Retina (tissue), 1 donor: ENCODE measurements around the gene SERINC3.
"Not testable (repeated sequence)": the region's sequence is repeated elsewhere in the genome, so short reads cannot be mapped to it uniquely, and the experiment has no call there.

ENCODE experiments used
- DNase-seq: peaks from one replicate; pipeline ENCODE4 v3.0.0-alpha.2; 2016

The SERINC3 gene

DNA sequence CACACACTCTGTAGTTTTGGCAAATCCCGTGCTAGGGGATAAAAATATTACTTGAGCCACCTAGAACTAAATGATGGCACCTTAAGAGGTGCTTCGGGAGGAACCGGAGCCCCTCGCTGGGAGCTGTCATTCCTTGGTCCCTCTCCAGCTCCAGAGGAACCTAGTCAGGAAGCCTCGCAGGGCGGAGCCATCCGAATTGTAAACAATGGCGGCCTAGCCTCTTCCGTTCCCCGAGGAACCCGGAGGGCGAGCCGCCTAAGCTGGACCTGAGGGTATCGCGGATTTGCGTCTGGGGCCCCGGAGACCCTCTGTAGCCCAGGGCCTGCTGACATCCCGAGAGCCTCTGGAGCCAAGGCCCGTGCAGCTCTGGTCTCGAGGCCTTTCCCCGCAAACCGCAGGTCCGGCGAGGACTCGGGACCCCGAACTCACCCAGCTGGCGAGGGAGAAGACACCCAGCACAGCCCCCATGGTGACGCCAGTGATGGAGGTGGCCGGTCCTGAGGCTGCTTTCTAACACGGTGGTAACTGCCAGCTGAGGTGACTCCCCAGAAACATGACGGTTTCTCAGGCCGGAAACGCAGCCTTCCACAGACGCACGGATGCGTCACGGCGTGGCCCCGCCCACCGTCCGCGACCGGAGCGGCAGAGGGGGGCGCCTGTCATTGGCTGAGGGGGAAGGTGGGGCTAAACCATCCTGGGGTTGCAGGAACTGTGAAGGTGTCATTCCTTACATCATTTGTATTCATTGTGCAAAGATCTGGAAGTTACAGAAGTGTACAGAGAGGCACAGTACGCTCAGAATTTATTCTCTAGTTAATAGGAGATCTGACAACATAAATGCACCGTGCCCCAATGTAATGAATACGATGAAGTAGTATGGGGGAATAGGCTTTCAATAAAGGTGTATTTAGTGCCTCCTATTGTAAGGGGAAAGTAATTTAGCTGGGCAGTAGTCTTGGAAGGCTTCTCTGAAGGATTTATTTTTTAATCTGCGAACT is at the start of gene SERINC3:
Gene SERINC3, minus strand, starts transcription at position 587 of the 998 bp plus-strand sequence. Its CDS starts 119 bp downstream, at position 468.
- DNase-seq: peak; percentile 95

DNA sequence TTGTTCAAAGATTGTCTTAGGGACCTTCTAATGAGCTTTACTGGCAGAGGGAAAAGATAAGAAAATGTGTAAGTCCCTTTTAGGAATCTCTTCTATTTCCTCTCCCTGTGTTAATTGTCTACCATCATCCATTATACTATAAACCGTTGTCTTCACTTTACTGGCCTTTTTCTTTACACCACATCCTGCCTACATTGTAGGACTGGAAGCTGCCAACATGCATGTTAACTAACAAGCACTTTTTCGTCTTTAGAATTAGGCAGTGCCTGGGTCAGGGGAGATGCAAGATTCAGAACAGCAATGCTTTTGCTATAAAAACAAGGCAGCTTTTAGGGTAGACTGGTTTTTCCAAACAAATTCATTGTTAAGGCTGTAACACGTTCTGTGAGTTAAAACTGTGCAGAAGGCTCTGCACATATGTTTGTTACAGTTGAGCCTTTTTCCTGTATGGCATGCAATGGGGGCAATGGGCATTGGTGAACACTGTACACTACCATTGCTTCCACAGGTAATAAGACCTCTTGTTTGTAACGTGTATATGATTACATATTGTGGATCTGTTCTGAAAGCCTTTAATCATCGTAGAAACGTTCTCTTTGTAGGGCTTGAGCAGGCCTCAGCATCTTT is 49.6 kb upstream of the SERINC3 start:
- DNase-seq: no peak

DNA sequence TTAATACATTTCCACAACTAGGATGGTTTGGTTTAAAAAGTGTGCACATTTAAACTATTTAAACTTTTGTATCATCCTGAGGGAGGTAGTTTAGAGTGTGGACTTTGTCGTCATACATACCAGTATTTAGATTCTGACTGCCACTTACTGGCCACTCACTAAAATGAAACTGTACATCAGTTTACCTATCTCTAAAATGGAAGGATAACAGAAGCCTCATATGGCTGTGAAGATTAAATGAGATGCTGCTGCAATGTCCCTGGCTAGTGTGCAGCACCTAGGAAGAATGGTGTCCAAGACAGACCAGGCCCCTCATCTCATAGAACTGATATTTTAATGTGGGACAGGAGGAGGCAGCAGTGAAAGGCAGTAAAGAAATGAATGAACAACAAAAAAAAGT is 48.5 kb upstream of the SERINC3 start:
- no peak for DNase-seq

DNA sequence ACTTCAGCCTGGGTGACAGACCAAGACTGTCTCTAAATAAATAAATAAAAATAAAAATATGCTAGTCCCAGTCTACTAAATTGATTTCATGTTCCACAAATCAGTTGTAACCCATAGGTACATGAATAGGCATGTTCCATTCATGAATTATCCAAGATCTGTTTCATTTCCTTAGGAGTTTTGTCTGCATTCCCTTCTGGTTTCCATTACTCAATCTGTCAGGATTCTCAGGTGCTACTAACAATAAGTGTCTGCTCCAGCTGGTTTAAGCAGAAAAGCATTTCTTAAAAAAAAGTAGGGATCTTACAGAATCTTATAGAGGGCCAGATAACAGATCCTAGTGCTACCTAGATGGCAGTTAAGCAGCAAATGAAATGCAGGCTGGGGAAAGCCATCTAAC is 44.9 kb upstream of the SERINC3 start:
- no peak for DNase-seq

DNA sequence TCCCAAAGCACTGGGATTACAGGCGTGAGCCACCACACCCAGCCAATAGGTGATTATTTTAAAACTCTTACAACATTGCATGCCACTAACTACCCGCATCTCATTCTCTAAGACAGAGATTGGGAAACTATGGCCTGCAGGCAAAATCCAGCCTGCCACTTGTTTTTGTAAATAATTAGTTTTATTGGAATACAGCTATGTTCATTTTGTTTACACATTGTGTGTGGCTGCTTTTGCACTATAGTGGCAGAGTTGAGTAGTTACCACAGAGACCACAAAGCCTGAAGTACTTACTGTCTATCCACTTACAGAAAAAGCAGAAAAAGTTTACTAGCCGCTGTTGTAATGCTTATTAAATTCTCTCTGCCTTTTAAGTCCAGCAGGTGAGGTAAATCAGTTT is 44.1 kb upstream of the SERINC3 start:
- DNase-seq: no peak

DNA sequence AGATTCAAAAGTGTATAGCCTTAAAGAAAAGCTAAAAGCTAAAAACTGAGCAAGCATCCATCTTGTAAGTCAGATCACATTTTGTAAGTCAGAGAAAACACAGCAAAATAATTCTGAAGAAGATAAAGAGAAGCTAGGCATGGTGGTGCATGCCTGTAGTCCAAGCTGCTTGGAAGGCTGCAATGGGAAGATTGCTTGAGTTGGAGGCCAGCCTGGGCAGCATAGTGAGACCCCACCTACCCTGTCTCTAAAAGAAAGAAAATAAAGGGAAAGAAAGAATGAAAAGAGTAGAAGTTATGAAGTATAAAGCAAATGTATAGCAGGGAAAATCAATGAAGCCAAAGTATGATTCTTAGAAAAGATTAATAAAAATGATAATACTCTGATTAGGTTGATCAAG is 40.0 kb upstream of the SERINC3 start:
- no peak for DNase-seq

DNA sequence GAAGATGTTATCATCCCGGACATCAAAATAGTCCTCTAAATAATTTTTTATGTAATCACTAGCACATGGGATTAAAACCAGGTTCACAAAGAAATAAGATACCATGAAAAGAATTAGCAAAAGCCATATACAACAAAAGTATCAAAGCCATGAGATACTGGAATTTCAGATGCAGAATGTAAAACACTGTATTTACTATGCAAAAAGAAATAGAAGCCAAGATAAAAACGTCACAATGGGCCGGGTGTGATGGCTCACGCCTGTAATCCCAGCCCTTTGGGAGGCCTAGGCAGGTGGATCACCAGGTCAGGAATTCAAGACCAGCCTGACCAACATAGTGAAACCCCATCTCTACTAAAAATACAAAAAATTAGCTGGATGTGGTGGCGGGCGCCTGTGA is 38.9 kb upstream of the SERINC3 start:
- not testable (repeated sequence) for DNase-seq

DNA sequence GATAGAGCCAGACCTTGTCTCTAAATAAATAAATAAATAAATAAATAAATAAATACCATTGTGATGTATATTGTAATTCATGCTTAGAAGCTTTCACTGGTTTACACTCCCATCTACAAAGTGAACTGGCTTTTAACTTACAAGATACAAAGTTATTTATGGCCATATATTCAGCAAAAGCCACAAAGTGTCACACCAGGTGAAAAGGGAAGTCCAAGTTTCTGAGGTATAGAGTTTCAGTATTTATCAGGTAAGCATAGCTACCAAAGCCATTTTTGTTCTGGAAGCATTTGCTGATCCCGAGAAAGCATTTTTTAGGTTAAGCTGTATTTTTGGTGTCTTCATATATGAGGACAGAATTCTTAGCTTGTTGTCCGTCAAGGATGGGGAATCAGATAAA is 38.4 kb upstream of the SERINC3 start:
- DNase-seq: no peak

DNA sequence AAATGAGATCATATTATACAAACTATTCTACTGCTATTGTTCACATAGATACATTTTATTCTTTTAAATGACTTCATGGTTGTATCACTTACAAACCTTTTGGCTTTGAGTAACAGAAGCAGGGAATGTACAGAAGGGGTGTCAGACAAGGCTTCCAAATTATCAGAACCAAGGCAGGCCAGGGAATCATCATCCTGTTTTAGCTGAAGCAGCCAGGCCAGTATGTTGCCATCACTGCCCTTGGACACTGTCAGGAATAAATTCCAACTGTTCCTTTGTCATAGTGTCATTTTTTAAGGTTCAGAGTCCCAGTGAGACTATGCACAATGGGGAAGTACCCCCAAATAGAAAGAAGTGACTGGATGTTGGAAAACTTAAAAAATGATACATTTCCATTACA is 37.4 kb upstream of the SERINC3 start:
- no peak for DNase-seq

DNA sequence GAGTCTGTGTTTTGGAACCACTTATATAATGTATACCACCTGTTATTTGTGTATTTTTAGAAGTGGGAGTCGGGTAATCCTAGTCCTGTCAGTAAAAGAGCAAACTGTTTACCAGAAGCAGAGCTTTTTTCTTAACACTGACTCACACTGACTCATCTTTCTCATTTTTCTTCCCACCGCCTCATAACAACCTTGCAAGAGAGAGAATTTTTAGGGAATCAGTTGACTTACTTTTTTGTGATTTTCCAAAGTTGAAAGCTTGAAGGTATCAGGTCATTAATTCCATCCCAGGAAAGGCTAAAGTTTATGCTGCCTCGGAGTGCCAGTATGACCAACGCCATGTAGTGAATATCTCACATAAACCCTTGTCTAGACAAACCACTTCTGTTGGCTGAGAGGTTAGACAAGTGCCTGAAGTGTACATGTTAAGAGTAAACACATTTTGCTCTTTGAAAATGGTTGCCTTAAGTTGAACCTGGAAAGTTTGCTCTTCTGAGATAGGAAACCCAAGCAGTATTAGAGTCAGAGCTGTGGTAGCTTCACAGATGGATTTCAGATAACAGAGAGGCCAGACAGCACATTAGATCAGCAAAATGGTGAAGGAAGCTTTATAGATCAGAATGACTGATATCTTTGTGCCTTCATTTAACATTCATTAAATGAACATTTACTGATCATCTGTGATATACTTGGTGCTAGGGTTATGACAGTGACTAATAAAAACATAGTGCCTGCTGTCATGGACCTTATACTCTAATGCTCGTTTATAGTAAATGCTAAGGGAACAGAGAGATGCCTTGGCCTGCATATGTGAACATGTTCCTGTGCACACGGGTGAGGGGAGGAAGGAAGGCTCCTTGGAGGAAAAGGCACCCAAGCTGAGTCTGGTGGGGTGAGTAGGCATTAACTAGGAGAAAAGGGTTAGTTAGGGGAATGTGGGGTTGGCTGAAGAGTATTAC is 31.4 kb upstream of the SERINC3 start:
- no peak for DNase-seq

DNA sequence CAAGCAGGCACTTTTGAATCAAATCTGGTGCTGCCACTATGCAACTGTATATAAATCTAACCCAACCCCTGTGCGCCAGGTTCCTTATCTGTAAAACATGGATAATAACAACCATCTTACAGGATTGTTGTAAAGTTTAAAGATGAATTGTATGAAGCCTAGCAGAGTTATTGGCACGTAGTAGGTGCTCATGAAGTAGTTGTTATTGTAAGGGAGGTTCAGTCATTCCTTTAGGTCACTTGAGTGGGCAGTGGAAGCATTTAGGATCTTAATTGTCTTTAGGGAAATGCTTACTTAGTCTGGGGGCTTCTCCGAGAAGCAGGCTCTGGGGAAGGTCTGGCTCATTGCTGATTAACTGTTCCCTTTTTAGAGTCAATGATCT is 30.7 kb upstream of the SERINC3 start:
- DNase-seq: no peak

DNA sequence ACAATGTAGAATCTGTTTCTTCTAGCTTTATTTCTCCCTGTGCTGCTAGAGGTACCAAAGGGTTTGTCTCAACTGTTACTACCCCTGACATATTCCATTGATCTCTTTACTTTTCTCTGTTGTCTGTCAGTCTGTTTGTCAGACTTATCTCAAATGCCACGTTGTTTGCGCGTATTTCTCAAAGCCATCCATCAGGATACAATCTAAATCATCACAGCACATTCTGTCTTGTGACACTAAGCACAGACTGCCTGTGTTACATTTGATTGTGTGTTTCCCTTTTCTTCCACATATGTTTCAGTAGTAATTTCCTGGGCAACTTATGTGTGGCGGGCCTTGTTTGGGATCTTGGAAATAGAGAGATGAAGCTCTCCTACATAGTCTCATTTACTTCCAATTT is 30.2 kb upstream of the SERINC3 start:
- DNase-seq: no peak

DNA sequence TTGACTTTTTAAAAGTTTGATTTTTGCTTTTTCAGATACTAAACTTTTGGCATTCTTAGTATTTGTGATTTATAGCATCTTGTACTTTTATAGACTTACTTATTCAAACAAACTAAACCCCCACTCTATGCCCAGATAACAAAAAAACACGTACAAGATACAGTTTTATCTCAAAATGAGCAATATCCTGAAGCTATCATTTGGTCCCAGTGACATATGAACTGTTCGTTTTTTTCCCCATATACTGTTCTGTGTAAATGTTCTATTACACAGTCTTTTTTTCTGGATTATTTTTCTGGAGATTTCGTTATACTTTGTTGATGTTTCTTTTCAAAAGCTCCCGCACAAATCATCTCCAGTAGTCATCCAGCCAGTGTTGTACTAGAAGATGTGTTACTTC is 27.3 kb upstream of the SERINC3 start:
- no peak for DNase-seq

DNA sequence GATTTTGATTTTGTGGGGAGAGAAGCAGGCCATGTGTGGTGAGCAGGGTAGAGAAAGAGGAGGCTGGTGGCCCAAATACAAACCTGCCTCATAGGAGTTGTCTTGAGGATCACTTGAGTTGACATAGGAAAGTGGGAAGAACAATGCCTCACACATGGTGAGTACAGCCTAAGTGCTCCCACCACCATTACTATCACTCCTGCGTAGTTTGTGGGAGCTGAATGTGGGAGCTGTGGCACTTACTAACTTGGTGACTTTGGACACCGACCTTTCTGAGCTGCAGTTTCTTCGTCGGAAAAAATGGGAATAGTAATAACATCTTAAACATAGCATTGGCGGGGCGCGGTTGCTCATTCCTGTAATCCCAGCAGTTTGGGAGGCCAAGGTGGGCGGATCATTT is 25.5 kb upstream of the SERINC3 start:
- no peak for DNase-seq

DNA sequence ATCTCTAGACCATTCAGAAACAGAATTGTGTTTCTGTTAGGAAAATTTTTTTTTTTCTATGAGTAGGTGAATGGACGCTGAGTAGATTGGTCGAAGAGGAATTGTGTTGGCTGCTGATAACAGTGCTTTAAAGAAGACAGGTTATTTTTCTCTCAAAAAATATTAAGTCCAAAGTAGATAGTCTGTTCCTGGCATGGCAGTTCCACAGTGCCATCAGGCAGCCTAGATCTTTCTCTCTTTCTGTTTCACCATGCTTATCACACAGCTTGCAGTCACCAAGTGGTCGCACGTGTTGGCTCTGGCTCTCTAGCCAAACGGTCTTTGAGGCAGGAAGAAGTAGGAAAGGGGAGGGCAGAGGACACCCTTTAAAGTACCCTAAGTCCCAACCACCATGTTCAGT is 22.4 kb upstream of the SERINC3 start:
- DNase-seq: no peak

DNA sequence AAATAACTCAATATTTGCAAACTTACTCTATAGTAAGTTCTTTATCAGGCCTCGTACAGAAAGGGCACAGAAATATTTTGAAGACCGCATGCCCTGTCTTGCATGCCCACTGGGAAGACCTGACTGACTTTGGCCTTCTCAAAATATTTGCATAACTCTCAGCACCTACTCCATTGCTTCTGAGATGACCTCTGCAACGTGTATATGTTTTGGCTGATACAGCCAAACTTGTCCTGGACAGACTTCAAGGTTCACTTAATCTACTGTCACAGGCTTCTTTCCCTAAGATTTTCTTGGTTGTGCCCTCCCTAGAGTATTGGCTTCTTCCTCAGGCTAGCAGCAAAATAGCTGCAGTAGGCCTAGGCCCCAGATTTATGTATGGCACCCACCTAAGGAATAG is 21.5 kb upstream of the SERINC3 start:
- DNase-seq: no peak

DNA sequence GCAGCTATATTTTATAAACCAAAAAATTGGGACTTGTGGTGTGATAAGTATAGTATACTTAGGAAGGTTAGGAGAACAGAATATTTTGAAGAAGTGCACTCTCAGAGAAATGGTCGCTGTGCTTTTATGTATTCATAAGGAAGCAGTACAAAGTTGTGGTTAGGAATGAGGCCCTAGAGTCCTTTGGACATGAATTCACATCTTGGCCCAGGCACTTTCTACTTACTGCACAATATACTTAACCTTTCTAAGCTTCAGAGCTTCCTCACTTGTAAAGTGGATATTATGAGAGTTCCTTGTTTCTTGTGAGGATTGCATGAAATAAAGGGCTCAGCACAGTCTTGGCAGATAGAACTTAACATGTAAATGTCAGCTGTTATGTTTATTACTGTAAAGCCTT is 21.0 kb upstream of the SERINC3 start:
- no peak for DNase-seq

DNA sequence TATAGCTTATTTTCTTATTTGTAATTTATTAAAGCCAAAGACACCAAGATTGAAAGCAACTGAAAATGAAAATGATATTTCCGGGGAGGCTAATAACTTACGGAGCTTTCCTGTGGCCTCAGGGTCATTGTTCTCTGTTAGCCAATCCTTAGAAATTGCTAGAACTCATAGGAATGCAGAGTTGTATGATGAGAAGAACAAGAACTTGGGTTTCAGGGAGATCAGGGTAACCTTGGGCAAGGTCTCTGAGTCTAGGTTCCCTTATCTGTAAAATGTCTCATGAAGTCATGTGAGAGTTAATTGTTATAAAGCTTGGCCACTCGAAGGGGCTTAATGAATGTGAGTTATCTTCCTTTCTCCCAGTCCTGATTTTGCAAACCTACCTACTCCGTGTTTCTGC is 20.1 kb upstream of the SERINC3 start:
- no peak for DNase-seq

DNA sequence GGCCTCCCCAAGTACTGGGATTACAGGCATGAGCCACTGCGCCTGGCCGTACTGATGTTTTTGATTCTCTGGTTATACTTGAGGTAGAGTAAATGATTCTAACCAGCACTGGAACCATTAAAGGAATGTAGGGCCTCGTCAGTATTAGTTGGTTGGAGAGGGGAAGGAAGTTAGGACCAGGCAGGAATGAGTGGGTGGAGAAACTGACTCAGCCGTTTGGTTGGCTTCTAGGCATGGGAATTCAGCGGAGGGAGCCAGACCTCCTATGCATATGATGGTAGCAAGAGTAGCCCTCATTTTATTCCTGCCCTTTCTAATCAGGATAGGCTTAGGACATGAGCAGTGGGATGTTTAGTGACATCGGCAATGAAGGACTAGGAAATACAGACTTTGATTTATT is 19.0 kb upstream of the SERINC3 start:
- DNase-seq: no peak

DNA sequence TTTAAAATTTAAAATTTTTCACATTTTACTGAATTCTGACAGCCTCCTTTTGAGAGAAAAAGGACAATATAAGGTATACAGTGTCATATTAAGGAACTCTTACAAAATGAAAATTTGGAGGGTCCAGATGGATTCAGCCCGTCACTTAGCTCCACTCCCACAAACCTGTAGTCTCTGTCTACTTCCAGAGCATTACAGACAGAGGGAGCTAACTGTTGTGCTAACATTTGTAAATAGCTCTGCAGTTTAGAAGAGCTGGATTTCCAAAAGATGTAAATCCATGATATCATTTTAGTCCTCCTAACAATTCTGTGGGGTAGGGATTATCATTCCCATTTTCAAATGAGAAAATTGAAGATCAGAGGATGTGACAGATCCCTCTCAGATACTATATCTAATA is 16.1 kb upstream of the SERINC3 start:
- no peak for DNase-seq

DNA sequence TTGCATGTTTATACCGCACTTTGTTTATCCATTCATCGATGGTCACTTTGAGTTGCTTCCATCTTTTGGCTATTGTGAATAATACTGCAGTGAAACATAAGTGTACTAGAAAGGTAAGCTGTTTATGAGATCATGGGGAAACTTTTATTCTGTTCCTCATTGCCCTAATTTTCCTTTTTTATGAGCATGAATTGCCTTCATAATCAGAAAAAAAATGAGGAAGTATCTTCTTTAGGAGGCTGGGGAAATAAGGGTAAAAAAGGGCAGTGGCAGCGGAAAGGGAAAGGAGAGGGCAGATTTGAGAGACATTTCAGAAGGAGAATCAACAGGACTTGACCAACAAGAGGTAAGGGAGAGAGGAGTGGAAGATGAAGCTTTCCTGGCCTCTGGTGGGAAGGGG is 14.3 kb upstream of the SERINC3 start:
- no peak for DNase-seq

DNA sequence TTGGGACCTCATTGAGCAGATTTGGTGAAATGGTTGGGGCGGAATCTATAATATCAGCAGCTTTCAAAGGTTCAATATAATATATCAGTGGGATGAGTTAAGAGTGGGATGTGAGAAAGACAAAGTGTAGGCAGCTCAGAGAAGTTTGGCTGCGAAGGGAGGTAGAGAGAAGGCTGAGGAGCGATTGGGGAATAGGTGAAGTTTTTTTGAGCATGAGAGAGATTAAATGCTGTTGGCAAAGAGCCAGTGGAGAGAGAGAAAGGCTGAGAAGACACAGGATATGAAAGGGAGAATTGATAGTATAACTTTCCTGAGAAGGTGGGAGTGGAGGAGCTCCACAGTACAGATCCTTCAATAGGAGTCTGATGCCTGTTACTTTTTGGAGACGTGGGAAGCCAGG is 12.1 kb upstream of the SERINC3 start:
- no peak for DNase-seq

DNA sequence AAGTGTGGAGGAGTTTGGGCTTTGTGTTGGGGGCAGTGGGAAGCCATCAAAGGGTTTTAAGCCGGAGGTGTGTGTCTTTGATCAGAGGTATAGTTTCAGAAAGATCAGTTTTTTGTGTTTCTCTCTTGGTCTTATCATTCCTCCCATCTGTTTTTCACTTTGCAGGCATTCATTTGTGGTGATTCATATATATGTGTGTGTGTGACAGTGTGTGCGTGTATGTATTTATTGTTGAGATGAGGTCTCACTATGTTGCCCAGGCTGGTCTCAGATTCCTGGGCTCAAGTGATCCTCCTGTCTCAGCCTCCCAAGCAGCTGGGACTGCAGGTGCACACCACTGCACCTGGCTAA is 11.1 kb upstream of the SERINC3 start:
- no peak for DNase-seq
